Keratinocyte (primary cell): Measurements from ENCODE around the gene TMEFF2. TPM values are rescaled to one million over a fixed set of nuclear protein-coding genes. Genes with fewer than 3 reads are reported as not detected.

ENCODE experiments used
- DNase-seq: peaks from one replicate; pipeline ENCODE4 v3.0.0-alpha.2; 2011; ENCODE audit warnings: low read depth, missing footprints, low spot score
- FAIRE-seq: peaks from 2 replicates; lab custom pipeline; 2011; peaks lifted over from hg19 to GRCh38; lab: Jason Lieb, UNC
- H2AFZ ChIP-seq: 2 replicates; pipeline ENCODE4 v1.6.0; 2012; ENCODE audit warnings: low read length, control low read depth, inconsistent platforms; ENCODE audit not compliant: control insufficient read depth
- H3K27ac ChIP-seq: 2 replicates; pipeline ENCODE4 v1.5.1; 2011; ENCODE audit warnings: low read length; ENCODE audit not compliant: control insufficient read depth, insufficient read depth
- H3K27me3 ChIP-seq: 3 replicates; pipeline ENCODE4 v1.6.0; 2011; ENCODE audit warnings: low read length; ENCODE audit not compliant: control insufficient read depth, insufficient read depth; ENCODE audit errors: extremely low read depth
- H3K36me3 ChIP-seq, 2 experiments: 2 replicates in 1 of 2; 3 replicates in 1 of 2; pipeline ENCODE4 v1.5.1; 2011; ENCODE audit warnings: low read length in 2 of 2, mild to moderate bottlenecking in 1 of 2; ENCODE audit not compliant: control insufficient read depth in 2 of 2, insufficient read depth in 2 of 2; ENCODE audit errors: extremely low read depth in 1 of 2
- H3K4me1 ChIP-seq: 3 replicates; pipeline ENCODE4 v1.5.1; 2011; ENCODE audit warnings: low read length; ENCODE audit not compliant: control insufficient read depth, insufficient read depth; ENCODE audit errors: extremely low read depth
- H3K4me2 ChIP-seq: 3 replicates; pipeline ENCODE4 v1.6.0; 2011; ENCODE audit warnings: low read depth, low read length; ENCODE audit not compliant: control insufficient read depth, insufficient read depth; ENCODE audit errors: extremely low read depth
- H3K4me3 ChIP-seq, 3 experiments: fragments of 200-600 bp in 1 of 3; sonication (generic) in 1 of 3; 2 replicates in 2 of 3; 3 replicates in 1 of 3; pipeline ENCODE4 v1.5.1; 2011 to 2016; ENCODE audit warnings: low read length in 3 of 3, mild to moderate bottlenecking in 3 of 3, control low read depth in 2 of 3, inconsistent platforms in 1 of 3, low read depth in 1 of 3, mixed read lengths in 1 of 3, mixed run types in 1 of 3, moderate library complexity in 1 of 3; ENCODE audit not compliant: control insufficient read depth in 2 of 3, insufficient read depth in 2 of 3; ENCODE audit errors: extremely low read depth in 1 of 3
- H3K79me2 ChIP-seq: 2 replicates; pipeline ENCODE4 v1.6.0; 2012; ENCODE audit warnings: low read length; ENCODE audit not compliant: control insufficient read depth, insufficient read depth
- H3K9ac ChIP-seq: 3 replicates; pipeline ENCODE4 v1.6.0; 2011; ENCODE audit warnings: low read length; ENCODE audit not compliant: control insufficient read depth, insufficient read depth; ENCODE audit errors: extremely low read depth
- H3K9me1 ChIP-seq: 3 replicates; pipeline ENCODE4 v1.6.0; 2011; ENCODE audit warnings: low read length; ENCODE audit not compliant: control insufficient read depth, insufficient read depth; ENCODE audit errors: extremely low read depth
- H3K9me3 ChIP-seq: 2 replicates; pipeline ENCODE4 v1.5.1; 2012; ENCODE audit warnings: low read depth, low read length; ENCODE audit not compliant: control insufficient read depth
- H4K20me1 ChIP-seq: 3 replicates; pipeline ENCODE4 v1.6.0; 2011; ENCODE audit warnings: low read length; ENCODE audit not compliant: control insufficient read depth, insufficient read depth; ENCODE audit errors: extremely low read depth
- CTCF ChIP-seq, 3 experiments: IDR thresholded peaks in 1 of 3; conservative IDR thresholded peaks in 1 of 3; optimal IDR thresholded peaks in 1 of 3; 2 replicates in 2 of 3; 3 replicates in 1 of 3; pipeline versions ENCODE3 to v1.5.1; 2011; ENCODE audit warnings: low read length in 3 of 3, mild to moderate bottlenecking in 3 of 3, moderate library complexity in 2 of 3, control low read depth in 1 of 3, inconsistent platforms in 1 of 3; ENCODE audit not compliant: insufficient read depth in 2 of 3; ENCODE audit errors: extremely low read depth in 1 of 3
- EZH2 ChIP-seq: IDR thresholded peaks from one replicate; pipeline ENCODE4 v1.6.1; 2012; ENCODE audit warnings: inconsistent platforms, mild to moderate bottlenecking, low read length, moderate library complexity
- dilution Hi-C: fragments of 300-500 bp; cut with MboI; formaldehyde crosslinking; loops from one replicate; pipeline ENCODE4 v1.7.0; 2020; ENCODE audit warnings: low sequenced_read_pairs; ENCODE audit not compliant: extremely low pct_ligation_motif_present
- polyA plus RNA-seq, 5 experiments: library from polyadenylated mRNA; depleted of rRNA in 3 of 5; stranded (reverse) in 3 of 5; stranded (forward) in 1 of 5; unstranded in 1 of 5; fragments of >200 nt; gene quantifications; 1 replicate in 1 of 5; 2 replicates in 3 of 5; 3 replicates in 1 of 5; pipeline versions ENCODE4 v1.2.1 to v1.2.3, GENCODE V29; 2011 to 2012; ENCODE audit warnings: missing spikeins in 2 of 5, low read depth in 1 of 5, low replicate concordance in 1 of 5

The TMEFF2 gene
- polyA plus RNA-seq, 1 donor (not counting 4 experiments of a cell fraction or from before 2014, with no cell fraction given) = not detected

GRCh38 chr2:192128655-192129054 lies 66.1 kb downstream of the TMEFF2 start:
- dilution Hi-C loops = no loop called here
- Histone ChIP-seq H3K36me3 (no peaks in the 10 kb centered on the region), H3K4me2 (peak overlapping the region; percentile 2), H4K20me1 (no peaks in the 10 kb centered on the region), H3K4me1 (peaks cover 8% of the 10 kb centered on the region), H3K27me3 (no peaks in the 10 kb centered on the region), H3K27ac (no peak overlapping the region), H3K79me2 (no peaks in the 10 kb centered on the region), H3K9me1 (no peaks in the 10 kb centered on the region), H3K9me3 (no peaks in the 10 kb centered on the region), H2AFZ (peak overlapping the region; percentile 61), H3K4me3 (no peak overlapping the region), H3K9ac (no peak overlapping the region)
- DNase-seq (no peak), FAIRE-seq (no peak)
- TF ChIP-seq EZH2 (no peak), CTCF (optimal IDR thresholded peaks at IDR 0.05 in 1 of 3, IDR thresholded peaks at IDR 0.05 in 1 of 3, conservative IDR thresholded peaks at IDR 0.05 in 1 of 3; ENCODE audit: extremely low read depth in 1 of 3, insufficient read depth in 2 of 3, low read length in 3 of 3) (peak in 1 of 3 experiments; percentile 5)

- Histone ChIP-seq H3K9ac (no peak overlapping the region), H3K9me3 (no peaks in the 10 kb centered on the region), H3K4me1 (peaks cover 8% of the 10 kb centered on the region), H3K27ac (no peak overlapping the region), H3K4me3 (no peak overlapping the region), H3K27me3 (no peaks in the 10 kb centered on the region), H4K20me1 (no peaks in the 10 kb centered on the region), H3K36me3 (no peaks in the 10 kb centered on the region), H3K79me2 (no peaks in the 10 kb centered on the region), H3K9me1 (no peaks in the 10 kb centered on the region), H3K4me2 (no peak overlapping the region), H2AFZ (peak overlapping the region; percentile 15)
- FAIRE-seq = peak; percentile 26
- DNase-seq = no peak
- TF ChIP-seq EZH2 (no peak), CTCF (optimal IDR thresholded peaks at IDR 0.05 in 1 of 3, IDR thresholded peaks at IDR 0.05 in 1 of 3, conservative IDR thresholded peaks at IDR 0.05 in 1 of 3; ENCODE audit: extremely low read depth in 1 of 3, insufficient read depth in 2 of 3, low read length in 3 of 3) (no peak)
- dilution Hi-C loops = no loop called here
Observed at GRCh38 chr2:192127434-192127833, 67.3 kb downstream of the TMEFF2 start.
